ENCODE measurements around the gene TAF3.

- no peak for TF ChIP-seq GATA3 (IDR thresholded peaks at IDR 0.05; ENCODE audit: low read depth, low read length)
- TF ChIP-seq GATA2 (IDR thresholded peaks at IDR 0.05; ENCODE audit: low read depth, low read length): no peak
These were observed 238.6 kb downstream of the TAF3 start for GRCh38 chr10:8056871-8057331.
